Measurements from ENCODE around the gene OCIAD1.

- TF ChIP-seq U2AF2 (IDR thresholded peaks at IDR 0.05; ENCODE audit: low read depth, low read length) (no peak), EP300 (IDR thresholded peaks at IDR 0.05; ENCODE audit: low read depth in 2 of 2, low read length in 2 of 2) (no peak), EP300 (CRISPR knock-in tag; IDR thresholded peaks at IDR 0.05; ENCODE audit: borderline replicate concordance) (no peak)
Measured at GRCh38 chr4:48827622-48828021, 3.3 kb upstream of the OCIAD1 start.
